ENCODE measurements around the gene PLA2G12A. TPM values are rescaled to one million over a fixed set of nuclear protein-coding genes. Genes with fewer than 3 reads are reported as not detected.

The PLA2G12A gene
- polyA plus RNA-seq, 2 of the 4 experiments (the other 2 are of a cell fraction): 9.8 to 39.3 TPM

DNA sequence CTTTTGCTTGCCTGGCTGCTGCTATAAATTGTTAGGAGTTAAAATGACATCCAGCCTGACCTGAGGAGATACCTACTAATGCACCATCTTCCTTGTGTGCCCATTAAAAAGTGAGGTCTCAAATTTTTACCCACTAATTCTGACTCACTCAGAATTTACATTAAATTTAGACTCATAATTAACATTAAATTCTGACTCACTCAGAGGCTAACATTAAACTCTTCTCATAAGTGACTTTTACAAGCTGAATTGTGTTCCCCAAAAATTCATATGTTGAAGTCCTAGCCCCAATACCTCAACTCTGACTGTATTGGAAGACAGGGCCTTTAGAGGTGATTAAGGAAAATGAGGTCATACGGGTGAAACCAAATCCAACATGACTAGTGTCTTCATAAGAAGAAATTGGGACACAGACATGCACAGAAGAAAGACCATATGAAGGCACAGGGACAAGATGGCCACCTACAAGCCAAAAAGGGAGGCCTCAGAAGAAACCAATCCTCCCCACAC is 38.4 kb downstream of the PLA2G12A start (continued):
- no peak for TF ChIP-seq JUN (IDR thresholded peaks at IDR 0.05)

DNA sequence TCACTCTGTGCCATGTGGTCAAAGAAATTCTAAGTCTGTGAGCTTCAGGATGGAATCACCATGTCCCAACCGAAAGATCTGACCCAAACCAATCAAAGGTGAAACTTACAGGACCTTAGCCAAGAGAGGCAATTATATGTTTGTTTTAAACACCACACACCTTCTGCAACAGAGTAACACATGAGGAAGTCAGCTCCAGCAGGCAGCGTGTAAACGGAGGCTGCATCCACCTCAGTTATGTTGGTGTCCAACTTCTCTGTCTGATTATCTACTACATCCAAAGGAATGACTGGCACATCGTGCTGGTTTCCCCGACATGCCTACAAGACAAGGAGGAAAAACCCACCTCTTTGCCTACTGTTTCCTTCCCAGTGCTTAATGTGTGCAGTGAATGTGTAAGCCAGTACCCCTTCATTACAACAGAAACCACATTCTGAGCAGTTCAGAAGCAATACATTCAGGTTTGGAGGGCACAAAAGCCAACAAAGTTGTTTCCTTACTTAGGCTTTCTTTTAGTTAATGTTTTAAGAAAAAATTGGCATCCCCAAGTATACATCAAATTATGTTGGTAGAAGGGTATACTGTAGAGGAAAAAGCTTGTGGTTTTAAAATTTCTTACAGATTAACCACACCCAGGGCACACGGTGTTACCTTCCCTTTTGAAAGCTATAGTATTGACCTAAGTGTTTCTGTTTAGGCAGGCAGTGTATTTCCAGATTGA is 39.0 kb downstream of the PLA2G12A start:
- DNase-seq (ENCODE audit: low read depth in 1 of 2, low spot score in 1 of 2) (no peak), ATAC-seq (no peak), FAIRE-seq (no peak)
- no peak overlapping the region for H3K4me2 ChIP-seq
- H3K27ac ChIP-seq: no peak overlapping the region
- 89% methylated on average over 6 of the region's 6 CpGs for WGBS (ENCODE audit: missing lambda C conversion rate)
- no peak overlapping the region for H3K4me3 ChIP-seq
- TF ChIP-seq PHF8 (IDR thresholded peaks at IDR 0.05; ENCODE audit: borderline replicate concordance, low read depth) (no peak), NR3C1 (IDR thresholded peaks at IDR 0.05) (no peak), HOXB13 (CRISPR knock-in tag; IDR thresholded peaks at IDR 0.05; ENCODE audit: low read depth) (no peak), ZC3H11A (IDR thresholded peaks at IDR 0.05) (no peak), TFCP2L1 (CRISPR knock-in tag; IDR thresholded peaks at IDR 0.05) (no peak), EHF (CRISPR knock-in tag; IDR thresholded peaks at IDR 0.05) (no peak), MAFK (IDR thresholded peaks at IDR 0.05; ENCODE audit: partially characterized antibody) (no peak), JUN (IDR thresholded peaks at IDR 0.05) (no peak), MAZ (IDR thresholded peaks at IDR 0.05; ENCODE audit: borderline replicate concordance, low read depth, low read length) (no peak), CBX8 (IDR thresholded peaks at IDR 0.05) (no peak)
- TF ChIP-seq, protein P1, sequence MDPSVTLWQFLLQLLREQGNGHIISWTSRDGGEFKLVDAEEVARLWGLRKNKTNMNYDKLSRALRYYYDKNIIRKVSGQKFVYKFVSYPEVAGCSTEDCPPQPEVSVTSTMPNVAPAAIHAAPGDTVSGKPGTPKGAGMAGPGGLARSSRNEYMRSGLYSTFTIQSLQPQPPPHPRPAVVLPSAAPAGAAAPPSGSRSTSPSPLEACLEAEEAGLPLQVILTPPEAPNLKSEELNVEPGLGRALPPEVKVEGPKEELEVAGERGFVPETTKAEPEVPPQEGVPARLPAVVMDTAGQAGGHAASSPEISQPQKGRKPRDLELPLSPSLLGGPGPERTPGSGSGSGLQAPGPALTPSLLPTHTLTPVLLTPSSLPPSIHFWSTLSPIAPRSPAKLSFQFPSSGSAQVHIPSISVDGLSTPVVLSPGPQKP (IDR thresholded peaks at IDR 0.05; ENCODE audit: low read depth, low read length): no peak
- TF ChIP-seq, protein P2, sequence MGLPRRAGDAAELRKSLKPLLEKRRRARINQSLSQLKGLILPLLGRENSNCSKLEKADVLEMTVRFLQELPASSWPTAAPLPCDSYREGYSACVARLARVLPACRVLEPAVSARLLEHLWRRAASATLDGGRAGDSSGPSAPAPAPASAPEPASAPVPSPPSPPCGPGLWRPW (IDR thresholded peaks at IDR 0.05): no peak
- no peaks in the 10 kb centered on the region for H3K4me1 ChIP-seq
- no peaks in the 10 kb centered on the region for H3K9me3 ChIP-seq
- ChIA-PET CTCF (interaction anchor here (0.8 to 1.3 kb wide), 2 partner anchors 9 to 10 kb away, joined by 3 read pairs; no protein-coding TSS in a partner anchor), POLR2A (interaction anchor here (0.8 kb wide), 1 partner anchor 131 kb away, joined by 3 read pairs; the partner anchor contains the start of gene MCUB)

DNA sequence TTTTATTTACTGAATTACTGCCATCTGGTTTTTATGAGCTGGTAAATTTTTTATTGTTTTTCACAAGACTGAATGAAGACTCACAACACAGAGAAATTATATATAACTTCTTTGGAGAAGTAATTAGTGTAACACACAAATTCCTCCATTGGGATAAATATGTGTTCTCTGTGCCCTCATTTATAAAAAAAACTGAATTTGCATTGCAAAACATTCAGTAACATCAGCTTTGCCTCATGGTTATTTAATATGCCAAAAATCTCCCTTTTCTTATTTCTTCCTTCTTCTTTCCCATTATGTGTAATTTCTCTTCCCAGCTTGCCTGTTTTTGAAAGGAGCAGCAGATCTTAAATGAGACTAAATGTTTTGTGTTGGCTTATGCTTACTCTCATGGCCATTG is 45.1 kb downstream of the PLA2G12A start:
- ChIA-PET CTCF (no interaction called here), POLR2A (no interaction called here)
- H3K4me3 ChIP-seq: no peak overlapping the region
- H3K27ac ChIP-seq: no peak overlapping the region
- DNase-seq (ENCODE audit: low read depth in 1 of 2, low spot score in 1 of 2) (no peak), FAIRE-seq (no peak), ATAC-seq (no peak)
- no peaks in the 10 kb centered on the region for H3K9me3 ChIP-seq
- no peak overlapping the region for H3K4me2 ChIP-seq
- TF ChIP-seq FOSB (CRISPR knock-in tag; IDR thresholded peaks at IDR 0.05) (no peak), PHF8 (IDR thresholded peaks at IDR 0.05; ENCODE audit: borderline replicate concordance, low read depth) (no peak), RAD21 (conservative IDR thresholded peaks at IDR 0.05 in 1 of 2, IDR thresholded peaks at IDR 0.05 in 1 of 2) (no peak), ZFP36 (IDR thresholded peaks at IDR 0.05; ENCODE audit: borderline replicate concordance, partially characterized antibody) (no peak), BHLHE40 (IDR thresholded peaks at IDR 0.05; ENCODE audit: low read depth, low read length) (no peak)
- no peaks in the 10 kb centered on the region for H3K4me1 ChIP-seq

DNA sequence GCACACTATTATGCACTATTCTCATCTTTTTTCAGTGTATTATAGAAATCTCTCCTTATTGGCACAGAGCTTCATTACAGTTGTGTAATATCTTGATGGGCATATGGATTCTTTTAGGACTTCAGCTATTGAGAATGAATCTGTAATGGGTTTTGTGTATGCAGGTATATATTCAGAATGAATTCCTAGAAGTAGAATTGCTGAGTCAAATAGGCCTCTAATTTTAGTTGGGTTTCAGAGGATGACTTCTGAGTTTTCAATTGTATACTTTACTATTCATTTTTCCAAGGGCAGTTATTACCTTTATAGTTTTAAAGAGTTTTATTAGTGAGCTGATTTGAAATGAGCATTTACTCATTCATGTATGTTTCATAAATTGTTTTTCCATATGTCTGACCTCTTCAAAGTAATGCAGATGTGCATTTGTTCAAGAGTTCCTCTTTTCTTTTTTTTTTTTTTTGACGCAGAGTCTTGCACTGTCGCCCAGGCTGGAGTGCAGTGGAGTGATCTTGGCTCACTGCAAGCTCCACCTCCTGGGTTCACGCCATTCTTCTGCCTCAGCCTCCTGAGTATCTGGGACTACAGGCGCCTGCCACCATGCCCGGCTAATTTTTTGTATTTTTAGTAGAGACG is 46.1 kb downstream of the PLA2G12A start:
- H3K4me1 ChIP-seq: no peaks in the 10 kb centered on the region
- WGBS (ENCODE audit: missing lambda C conversion rate): 94% methylated on average over 6 of the region's 6 CpGs
- ATAC-seq: no peak
- no peak for DNase-seq (ENCODE audit: low read depth in 1 of 2, low spot score in 1 of 2)
- no peaks in the 10 kb centered on the region for H3K9me3 ChIP-seq
- no peak overlapping the region for H3K27ac ChIP-seq
- no peak overlapping the region for H3K4me3 ChIP-seq
- ChIA-PET POLR2A (no interaction called here), CTCF (interaction anchor here (1.1 kb wide), 1 partner anchor 17 kb away, joined by 3 read pairs; no protein-coding TSS in a partner anchor)
- no peak overlapping the region for H3K4me2 ChIP-seq
- no peak for FAIRE-seq
- TF ChIP-seq KDM1A (IDR thresholded peaks at IDR 0.05; ENCODE audit: low read depth): no peak
- TF ChIP-seq NPAS2 (CRISPR knock-in tag; IDR thresholded peaks at IDR 0.05; ENCODE audit: borderline replicate concordance): no peak
- TF ChIP-seq EP300 (IDR thresholded peaks at IDR 0.05): no peak
- TF ChIP-seq ZFP36 (IDR thresholded peaks at IDR 0.05; ENCODE audit: borderline replicate concordance, partially characterized antibody): no peak
- no peak for TF ChIP-seq CBX8 (IDR thresholded peaks at IDR 0.05)

Data from A549 (cell line).